H1 (cell line): ENCODE results near the gene BAAT.

Source experiments
- BRCA1 ChIP-seq: IDR thresholded peaks from 2 replicates; pipeline ENCODE4 v1.6.1; 2012; ENCODE audit warnings: low read depth, low read length, improper control_type of control experiment
- JUND ChIP-seq: IDR thresholded peaks from 2 replicates; pipeline ENCODE4 v1.6.1; 2011; ENCODE audit warnings: mild to moderate bottlenecking, improper control_type of control experiment, low read length
- RFX5 ChIP-seq: IDR thresholded peaks from 2 replicates; pipeline ENCODE4 v1.6.1; 2011; ENCODE audit warnings: low read depth, low read length, improper control_type of control experiment, borderline replicate concordance
- TF ChIP-seq, protein P1 (sequence below), 3 experiments: IDR thresholded peaks; 1 replicate in 2 of 3; 2 replicates in 1 of 3; pipeline versions ENCODE4 v1.5.1 to v1.6.1; 2011; ENCODE audit warnings: low read length in 3 of 3, mild to moderate bottlenecking in 3 of 3, inconsistent platforms in 2 of 3, low read depth in 1 of 3, moderate library complexity in 1 of 3; ENCODE audit not compliant: insufficient read depth in 1 of 3; ENCODE audit errors: control extremely low read depth in 1 of 3
- TF ChIP-seq, protein P2 (sequence below): IDR thresholded peaks from 2 replicates; pipeline ENCODE4 v1.6.1; 2012; ENCODE audit warnings: low read length, inconsistent platforms

DNA sequence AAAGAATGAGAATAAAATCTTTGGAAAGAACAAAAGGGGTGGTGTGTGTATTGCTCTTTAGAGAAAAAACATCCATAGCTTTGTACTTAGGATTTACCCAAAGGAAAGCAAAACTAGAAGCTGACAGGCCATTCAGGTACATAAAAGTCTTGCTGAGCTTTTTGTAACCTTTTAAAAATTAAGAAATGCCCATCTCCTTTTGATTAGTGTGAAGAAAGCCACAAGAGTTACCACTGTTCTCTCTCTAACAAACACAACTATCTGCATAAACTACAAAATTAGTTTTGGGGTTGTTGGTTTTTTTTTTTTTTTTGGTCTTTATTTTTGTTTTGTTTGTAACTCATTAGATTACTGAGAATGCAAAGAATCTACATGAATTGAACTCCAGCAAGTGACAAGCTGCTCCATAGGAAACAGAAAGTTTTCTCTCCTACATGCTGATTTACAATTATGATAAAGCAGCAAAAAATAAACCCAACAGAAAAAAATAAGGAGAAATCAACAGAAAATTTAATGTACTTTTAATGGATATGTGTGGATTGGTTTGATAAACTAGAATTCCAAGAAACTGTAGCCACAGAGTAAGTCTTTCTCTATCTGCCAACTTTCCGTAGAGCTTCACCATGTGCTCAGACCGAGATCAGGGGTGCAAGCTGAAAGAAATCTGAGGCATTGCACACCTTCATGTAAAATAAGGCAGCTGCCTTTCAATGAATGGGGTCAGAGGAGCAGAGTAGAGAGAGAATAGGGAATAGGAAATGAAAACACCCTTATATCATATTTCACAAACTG, 12.3 kb downstream of the BAAT start:
- TF ChIP-seq, protein P1, sequence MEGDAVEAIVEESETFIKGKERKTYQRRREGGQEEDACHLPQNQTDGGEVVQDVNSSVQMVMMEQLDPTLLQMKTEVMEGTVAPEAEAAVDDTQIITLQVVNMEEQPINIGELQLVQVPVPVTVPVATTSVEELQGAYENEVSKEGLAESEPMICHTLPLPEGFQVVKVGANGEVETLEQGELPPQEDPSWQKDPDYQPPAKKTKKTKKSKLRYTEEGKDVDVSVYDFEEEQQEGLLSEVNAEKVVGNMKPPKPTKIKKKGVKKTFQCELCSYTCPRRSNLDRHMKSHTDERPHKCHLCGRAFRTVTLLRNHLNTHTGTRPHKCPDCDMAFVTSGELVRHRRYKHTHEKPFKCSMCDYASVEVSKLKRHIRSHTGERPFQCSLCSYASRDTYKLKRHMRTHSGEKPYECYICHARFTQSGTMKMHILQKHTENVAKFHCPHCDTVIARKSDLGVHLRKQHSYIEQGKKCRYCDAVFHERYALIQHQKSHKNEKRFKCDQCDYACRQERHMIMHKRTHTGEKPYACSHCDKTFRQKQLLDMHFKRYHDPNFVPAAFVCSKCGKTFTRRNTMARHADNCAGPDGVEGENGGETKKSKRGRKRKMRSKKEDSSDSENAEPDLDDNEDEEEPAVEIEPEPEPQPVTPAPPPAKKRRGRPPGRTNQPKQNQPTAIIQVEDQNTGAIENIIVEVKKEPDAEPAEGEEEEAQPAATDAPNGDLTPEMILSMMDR (IDR thresholded peaks at IDR 0.05; ENCODE audit: control extremely low read depth in 1 of 3, insufficient read depth in 1 of 3, low read depth in 1 of 3, low read length in 3 of 3) = no peak
- TF ChIP-seq RFX5 (no peak), BRCA1 (no peak), JUND (no peak)
- TF ChIP-seq, protein P2, sequence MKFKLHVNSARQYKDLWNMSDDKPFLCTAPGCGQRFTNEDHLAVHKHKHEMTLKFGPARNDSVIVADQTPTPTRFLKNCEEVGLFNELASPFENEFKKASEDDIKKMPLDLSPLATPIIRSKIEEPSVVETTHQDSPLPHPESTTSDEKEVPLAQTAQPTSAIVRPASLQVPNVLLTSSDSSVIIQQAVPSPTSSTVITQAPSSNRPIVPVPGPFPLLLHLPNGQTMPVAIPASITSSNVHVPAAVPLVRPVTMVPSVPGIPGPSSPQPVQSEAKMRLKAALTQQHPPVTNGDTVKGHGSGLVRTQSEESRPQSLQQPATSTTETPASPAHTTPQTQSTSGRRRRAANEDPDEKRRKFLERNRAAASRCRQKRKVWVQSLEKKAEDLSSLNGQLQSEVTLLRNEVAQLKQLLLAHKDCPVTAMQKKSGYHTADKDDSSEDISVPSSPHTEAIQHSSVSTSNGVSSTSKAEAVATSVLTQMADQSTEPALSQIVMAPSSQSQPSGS = no peak
